Fibroblast of lung (primary cell): Measurements from ENCODE around the gene CHST15. TPM values are rescaled to one million over a fixed set of nuclear protein-coding genes. Genes with fewer than 3 reads are reported as not detected.
A peak's percentile ranks its signal among the peaks of the same experiment; 100 is the strongest.

Experiments
- DNase-seq, 2 donors: peaks; one replicate each; pipeline versions ENCODE4 v3.0.0 to v3.0.0-alpha.2; 2010; ENCODE audit warnings: low read depth in 2 of 2
- H2AFZ ChIP-seq: 2 replicates; pipeline ENCODE4 v1.5.1; 2012; ENCODE audit warnings: low read length, control low read depth, inconsistent platforms
- H3K27ac ChIP-seq: 2 replicates; pipeline ENCODE4 v1.5.1; 2011; ENCODE audit warnings: low read length, control low read depth; ENCODE audit not compliant: insufficient read depth
- H3K27me3 ChIP-seq: 2 replicates; pipeline ENCODE4 v1.5.1; 2011; ENCODE audit warnings: mild to moderate bottlenecking, low read length; ENCODE audit not compliant: control insufficient read depth, insufficient read depth
- H3K36me3 ChIP-seq: 2 replicates; pipeline ENCODE4 v1.5.1; 2011; ENCODE audit warnings: low read length; ENCODE audit not compliant: control insufficient read depth, insufficient read depth
- H3K4me1 ChIP-seq: 2 replicates; pipeline ENCODE4 v1.5.1; 2011; ENCODE audit warnings: low read length; ENCODE audit not compliant: control insufficient read depth, insufficient read depth; ENCODE audit errors: extremely low read depth
- H3K4me2 ChIP-seq: 2 replicates; pipeline ENCODE4 v1.5.1; 2011; ENCODE audit warnings: low read length, control low read depth; ENCODE audit not compliant: insufficient read depth; ENCODE audit errors: extremely low read depth
- H3K4me3 ChIP-seq, 4 experiments: fragments of 200-600 bp in 1 of 4; sonication (generic) in 1 of 4; replicated peaks in 1 of 4; 2 replicates each; pipeline ENCODE4 v1.5.1; 2011 to 2016; ENCODE audit warnings: low read length in 4 of 4, low read depth in 3 of 4, mild to moderate bottlenecking in 3 of 4, control low read depth in 2 of 4, inconsistent platforms in 1 of 4, mixed read lengths in 1 of 4; ENCODE audit not compliant: insufficient read depth in 1 of 4; ENCODE audit errors: control extremely low read depth in 1 of 4
- H3K79me2 ChIP-seq: 2 replicates; pipeline ENCODE4 v1.5.1; 2012; ENCODE audit warnings: mild to moderate bottlenecking, low read length, inconsistent platforms; ENCODE audit not compliant: control insufficient read depth, insufficient read depth
- H3K9ac ChIP-seq: 2 replicates; pipeline ENCODE4 v1.5.1; 2011; ENCODE audit warnings: mild to moderate bottlenecking, low read length, control low read depth; ENCODE audit not compliant: insufficient read depth
- H3K9me3 ChIP-seq: 2 replicates; pipeline ENCODE4 v1.5.1; 2012; ENCODE audit warnings: low read depth, low read length; ENCODE audit not compliant: control insufficient read depth, insufficient read depth
- H4K20me1 ChIP-seq: 2 replicates; pipeline ENCODE4 v1.5.1; 2011; ENCODE audit warnings: low read length; ENCODE audit not compliant: control insufficient read depth, insufficient read depth; ENCODE audit errors: extremely low read depth
- CTCF ChIP-seq, 2 donors: IDR thresholded peaks in 1 of 2; conservative IDR thresholded peaks in 1 of 2; 1 replicate in 1 of 2; 2 replicates in 1 of 2; pipeline ENCODE4 v1.5.1; 2011 to 2012; ENCODE audit warnings: low read length in 2 of 2, control low read depth in 1 of 2, inconsistent platforms in 1 of 2, low read depth in 1 of 2, mild to moderate bottlenecking in 1 of 2
- EZH2 ChIP-seq: IDR thresholded peaks from 2 replicates; pipeline ENCODE4 v1.5.1; 2012; ENCODE audit warnings: low read length, control low read depth, mild to moderate bottlenecking; ENCODE audit errors: missing control alignments
- polyA plus RNA-seq, 2 donors: library from polyadenylated mRNA; depleted of rRNA in 1 of 2; stranded (reverse) in 1 of 2; unstranded in 1 of 2; fragments of >200 nt; gene quantifications; 2 replicates each; pipeline ENCODE4 v1.2.1, GENCODE V29; 2011 to 2012; ENCODE audit warnings: missing spikeins in 1 of 2
- total RNA-seq: library from RNA; depleted of rRNA; stranded (reverse); fragments of >200 nt; gene quantifications from 2 replicates; pipeline ENCODE4 v1.2.1, GENCODE V29; 2014

Gene CHST15
- total and polyA plus RNA-seq, 2 donors (not counting 1 experiment from before 2014, with no cell fraction given): 5.0 to 7.9 TPM

GRCh38 chr10:124052561-124052960 lies 40.8 kb downstream of the CHST15 start:
- DNase-seq: no peak
- Histone ChIP-seq H3K79me2 (no peaks in the 10 kb centered on the region), H2AFZ (no peak overlapping the region), H3K9me3 (no peaks in the 10 kb centered on the region), H3K36me3 (no peaks in the 10 kb centered on the region), H3K4me2 (no peak overlapping the region), H4K20me1 (no peaks in the 10 kb centered on the region), H3K27ac (no peak overlapping the region), H3K4me3 (no peak overlapping the region), H3K27me3 (no peaks in the 10 kb centered on the region), H3K4me1 (no peaks in the 10 kb centered on the region), H3K9ac (no peak overlapping the region)
- TF ChIP-seq EZH2 (no peak), CTCF (conservative IDR thresholded peaks at IDR 0.05 in 1 of 2, IDR thresholded peaks at IDR 0.05 in 1 of 2; ENCODE audit: low read depth in 1 of 2, low read length in 2 of 2) (no peak)

GRCh38 chr10:124050021-124051015 lies 43.1 kb downstream of the CHST15 start:
- Histone ChIP-seq H3K9ac (no peak overlapping the region), H3K4me2 (no peak overlapping the region), H3K27me3 (no peaks in the 10 kb centered on the region), H3K9me3 (no peaks in the 10 kb centered on the region), H3K27ac (no peak overlapping the region), H3K4me3 (no peak overlapping the region), H3K36me3 (no peaks in the 10 kb centered on the region), H3K4me1 (no peaks in the 10 kb centered on the region), H3K79me2 (no peaks in the 10 kb centered on the region), H4K20me1 (no peaks in the 10 kb centered on the region), H2AFZ (no peak overlapping the region)
- no peak for DNase-seq
- no peak for TF ChIP-seq EZH2
- TF ChIP-seq CTCF (conservative IDR thresholded peaks at IDR 0.05 in 1 of 2, IDR thresholded peaks at IDR 0.05 in 1 of 2; ENCODE audit: low read depth in 1 of 2, low read length in 2 of 2): no peak

- Histone ChIP-seq H3K4me1 (no peaks in the 10 kb centered on the region), H3K36me3 (no peaks in the 10 kb centered on the region), H3K9ac (no peak overlapping the region), H3K4me2 (no peak overlapping the region), H4K20me1 (no peaks in the 10 kb centered on the region), H3K27me3 (no peaks in the 10 kb centered on the region), H3K79me2 (no peaks in the 10 kb centered on the region), H3K9me3 (no peaks in the 10 kb centered on the region), H3K4me3 (no peak overlapping the region), H3K27ac (no peak overlapping the region), H2AFZ (no peak overlapping the region)
- no peak for TF ChIP-seq EZH2
- no peak for TF ChIP-seq CTCF (conservative IDR thresholded peaks at IDR 0.05 in 1 of 2, IDR thresholded peaks at IDR 0.05 in 1 of 2; ENCODE audit: low read depth in 1 of 2, low read length in 2 of 2)
- DNase-seq: peak in 1 of 2 donors; percentile 57
These were observed 43.9 kb downstream of the CHST15 start for GRCh38 chr10:124049484-124049883.
